Right lobe of liver (tissue), 6 donors: ENCODE data around the gene IER3. TPM values are rescaled to one million over a fixed set of nuclear protein-coding genes. Genes with fewer than 3 reads are reported as not detected.

Experiments
- ATAC-seq, 4 donors: fragments of 200-7000 bp; cut with Tn5 transposase; one replicate each; pipeline ENCODE4 v1.9.1; 2020; ENCODE audit warnings: mild to moderate bottlenecking in 4 of 4, moderate library complexity in 4 of 4
- DNase-seq, 3 donors: peaks; one replicate each; pipeline ENCODE4 v3.0.0-alpha.2; 2020
- H3K27ac ChIP-seq, 3 donors: fragments of 200-600 bp; one replicate each; pipeline ENCODE4 v1.8.0; 2022
- H3K27me3 ChIP-seq, 2 donors: fragments of 200-600 bp; one replicate each; pipeline ENCODE4 v1.8.0; 2022
- H3K36me3 ChIP-seq, 4 donors: fragments of 200-600 bp; sonication (generic) in 1 of 4; one replicate each; pipeline versions ENCODE4 v1.5.1 to v1.8.0; 2017 to 2022; ENCODE audit warnings: control low read depth in 1 of 4
- H3K4me1 ChIP-seq, 4 donors: fragments of 200-600 bp; sonication (generic) in 1 of 4; one replicate each; pipeline versions ENCODE4 v1.5.1 to v1.8.0; 2017 to 2022; ENCODE audit warnings: control low read depth in 1 of 4
- H3K4me3 ChIP-seq, 3 donors: fragments of 200-600 bp; one replicate each; pipeline ENCODE4 v1.8.0; 2022
- H3K9me3 ChIP-seq, 4 donors: fragments of 200-600 bp; sonication (generic) in 1 of 4; one replicate each; pipeline versions ENCODE4 v1.5.1 to v1.8.0; 2017 to 2022; ENCODE audit warnings: control low read depth in 1 of 4
- POLR2A ChIP-seq: fragments of 450-650 bp; IDR thresholded peaks from one replicate; pipeline ENCODE4 v1.6.1; 2017; ENCODE audit warnings: antibody characterized with exemption, mild to moderate bottlenecking
- WGBS: methylation state at CpG from one replicate; pipeline ENCODE4 v1.1.6; 2018; ENCODE audit warnings: low coverage, low lambda C conversion rate; ENCODE audit not compliant: insufficient coverage; ENCODE audit errors: missing lambda C conversion rate; 5-methylcytosine and 5-hydroxymethylcytosine counted together
- intact Hi-C, 2 donors: fragments of 100-400 bp; cut with DNase I; formaldehyde crosslinking; loops; one replicate each; pipeline versions ENCODE4 v1.11.2 to v1.14.1; 2022
- total RNA-seq, 6 experiments: library from RNA; depleted of rRNA in 2 of 6; stranded (reverse); fragments of >200 nt in 2 of 6; fragmentation: NEBNext Ultra II Directional in 3 of 6; extraction: Animal tissue kit (Norgen Biotek cat#: 25700) in 3 of 6; gene quantifications; one replicate each; pipeline versions ENCODE4 v1.1.0 to v1.2.4, GENCODE V29; 2016 to 2023
- TF ChIP-seq, protein P1 (sequence below), 4 donors: fragments of 200-600 bp in 3 of 4; fragments of 450-650 bp in 1 of 4; IDR thresholded peaks; one replicate each; pipeline versions ENCODE4 v1.5.1 to v1.8.0; 2016 to 2022; ENCODE audit warnings: antibody characterized with exemption in 4 of 4, mild to moderate bottlenecking in 2 of 4
- donor health status: DM: no; HTN: yes; CAD: no.
- donor health status: DM: no; HTN: no; CAD: no.
- donor health status: DM: no; HTN: no; CAD: no.
- donor health status: DM: no; HTN: yes; CAD: no.
- donor health status: DM: no; HTN: yes; CAD: no.

The IER3 gene
- total RNA-seq, 6 experiments from 2014 or later: 2.8 to 72.3 (median 24.5) TPM

DNA sequence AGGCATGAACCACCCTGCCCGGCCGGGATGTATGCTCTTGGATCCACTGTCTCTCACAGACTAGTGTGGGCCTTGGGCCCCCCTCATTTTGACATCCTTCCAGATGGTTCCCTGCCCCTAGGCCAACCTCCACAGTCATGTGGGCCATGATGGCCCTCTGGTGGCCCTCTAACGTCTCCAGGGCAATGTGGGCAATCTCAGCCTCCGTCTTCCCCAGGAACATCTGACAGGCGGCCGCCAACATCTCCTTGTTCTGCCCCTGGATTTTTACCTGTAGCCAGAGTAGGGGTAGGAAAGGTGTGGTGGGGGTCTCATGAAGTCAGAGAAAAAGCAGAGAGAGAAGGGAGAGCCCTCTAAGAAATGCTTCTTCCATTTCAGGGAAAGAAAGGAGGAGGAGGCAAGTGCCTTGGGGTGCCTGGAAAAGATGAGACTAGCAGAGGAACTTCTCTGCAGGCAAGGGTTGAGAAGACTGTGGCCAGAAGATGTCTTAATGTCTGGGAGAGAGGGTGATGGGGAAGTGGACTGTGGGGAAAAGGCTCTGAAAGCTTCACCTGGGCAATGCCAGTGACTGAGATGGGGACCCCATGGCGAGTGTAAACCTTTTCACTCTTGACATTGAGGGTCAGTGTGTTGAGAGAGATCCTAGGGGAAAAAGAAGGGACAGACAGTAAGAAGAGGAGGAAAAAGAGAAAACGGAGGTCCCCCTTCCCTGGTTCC, 3.1 kb downstream of the IER3 start:
- 69% methylated on average over 6 of the region's 8 CpGs for WGBS
- Histone ChIP-seq H3K4me1 (peaks cover 0 to 16% (median 8%) of the 10 kb centered on the region in 4 donors), H3K27me3 (no peaks in the 10 kb centered on the region), H3K27ac (peak overlapping the region; percentile 88 to 98 (median 89)), H3K4me3 (peak overlapping the region; percentile 82 to 95 (median 93)), H3K36me3 (peaks cover 0 to 36% (median 23%) of the 10 kb centered on the region in 4 donors), H3K9me3 (no peaks in the 10 kb centered on the region)
- DNase-seq: no peak
- intact Hi-C loops: no loop called here
- ATAC-seq: no peak
- no peak for TF ChIP-seq POLR2A
- TF ChIP-seq, protein P1, sequence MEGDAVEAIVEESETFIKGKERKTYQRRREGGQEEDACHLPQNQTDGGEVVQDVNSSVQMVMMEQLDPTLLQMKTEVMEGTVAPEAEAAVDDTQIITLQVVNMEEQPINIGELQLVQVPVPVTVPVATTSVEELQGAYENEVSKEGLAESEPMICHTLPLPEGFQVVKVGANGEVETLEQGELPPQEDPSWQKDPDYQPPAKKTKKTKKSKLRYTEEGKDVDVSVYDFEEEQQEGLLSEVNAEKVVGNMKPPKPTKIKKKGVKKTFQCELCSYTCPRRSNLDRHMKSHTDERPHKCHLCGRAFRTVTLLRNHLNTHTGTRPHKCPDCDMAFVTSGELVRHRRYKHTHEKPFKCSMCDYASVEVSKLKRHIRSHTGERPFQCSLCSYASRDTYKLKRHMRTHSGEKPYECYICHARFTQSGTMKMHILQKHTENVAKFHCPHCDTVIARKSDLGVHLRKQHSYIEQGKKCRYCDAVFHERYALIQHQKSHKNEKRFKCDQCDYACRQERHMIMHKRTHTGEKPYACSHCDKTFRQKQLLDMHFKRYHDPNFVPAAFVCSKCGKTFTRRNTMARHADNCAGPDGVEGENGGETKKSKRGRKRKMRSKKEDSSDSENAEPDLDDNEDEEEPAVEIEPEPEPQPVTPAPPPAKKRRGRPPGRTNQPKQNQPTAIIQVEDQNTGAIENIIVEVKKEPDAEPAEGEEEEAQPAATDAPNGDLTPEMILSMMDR (IDR thresholded peaks at IDR 0.05): no peak

DNA sequence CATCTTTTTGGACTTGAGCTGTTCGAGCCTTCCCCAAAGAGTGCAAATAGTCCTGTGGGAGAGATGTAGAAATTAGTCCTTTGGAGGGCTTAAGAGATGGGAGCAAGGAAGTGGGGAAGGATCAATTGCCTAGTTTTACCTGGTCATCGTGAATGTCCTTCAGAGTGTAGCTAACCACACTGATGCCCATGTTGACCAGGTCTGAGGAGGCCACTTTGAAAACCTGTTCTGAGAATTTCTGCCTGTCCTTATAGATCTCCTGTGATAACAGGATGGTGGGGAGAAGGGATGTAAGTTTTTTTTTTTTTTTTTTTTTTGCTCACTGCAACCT, 3.8 kb downstream of the IER3 start:
- intact Hi-C loops: no loop called here
- no peaks in the 10 kb centered on the region for H3K27me3 ChIP-seq
- whole genome bisulfite sequencing: 67% methylated on average over 2 of the region's 2 CpGs
- no peak overlapping the region for H3K27ac ChIP-seq
- DNase-seq (no peak), ATAC-seq (no peak)
- H3K4me1 ChIP-seq: peaks cover 0 to 16% (median 8%) of the 10 kb centered on the region in 4 donors
- TF ChIP-seq POLR2A: no peak
- TF ChIP-seq, protein P1 (IDR thresholded peaks at IDR 0.05): no peak
- H3K4me3 ChIP-seq: no peak overlapping the region
- peaks cover 0 to 43% (median 25%) of the 10 kb centered on the region in 4 donors for H3K36me3 ChIP-seq
- no peaks in the 10 kb centered on the region for H3K9me3 ChIP-seq

DNA sequence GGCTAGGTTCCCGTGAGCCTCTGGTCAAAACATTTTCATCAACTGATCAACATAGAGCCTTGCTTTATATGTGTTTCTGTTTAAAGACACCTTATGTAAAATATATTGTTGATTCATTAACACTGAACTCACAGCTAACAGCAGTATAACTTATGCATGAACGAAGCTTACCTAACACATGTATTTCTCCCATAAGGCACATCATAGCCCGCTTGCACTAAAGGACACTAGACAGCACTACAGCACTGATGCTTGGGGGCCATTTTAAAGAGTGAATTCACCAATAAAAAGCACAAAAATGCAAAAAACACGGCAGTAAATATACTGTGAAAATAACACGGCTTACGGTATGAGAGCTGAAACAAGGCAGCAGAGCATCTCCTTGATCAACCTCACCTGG, 5.8 kb downstream of the IER3 start:
- TF ChIP-seq, protein P1 (IDR thresholded peaks at IDR 0.05): no peak
- no peak for TF ChIP-seq POLR2A
- intact Hi-C loops: loop anchor here in 1 of 2 donors (10.0 kb wide), 1 partner anchor 114 kb away; the partner anchor contains the start of gene ATAT1
- no peak overlapping the region for H3K27ac ChIP-seq
- 86% methylated on average over 6 of the region's 6 CpGs for whole genome bisulfite sequencing
- no peak overlapping the region for H3K4me3 ChIP-seq
- ATAC-seq: no peak
- no peaks in the 10 kb centered on the region for H3K9me3 ChIP-seq
- H3K4me1 ChIP-seq: peaks cover 0 to 12% (median 6%) of the 10 kb centered on the region in 4 donors
- DNase-seq: no peak
- peaks cover 0 to 61% (median 29%) of the 10 kb centered on the region in 4 donors for H3K36me3 ChIP-seq
- no peaks in the 10 kb centered on the region for H3K27me3 ChIP-seq

DNA sequence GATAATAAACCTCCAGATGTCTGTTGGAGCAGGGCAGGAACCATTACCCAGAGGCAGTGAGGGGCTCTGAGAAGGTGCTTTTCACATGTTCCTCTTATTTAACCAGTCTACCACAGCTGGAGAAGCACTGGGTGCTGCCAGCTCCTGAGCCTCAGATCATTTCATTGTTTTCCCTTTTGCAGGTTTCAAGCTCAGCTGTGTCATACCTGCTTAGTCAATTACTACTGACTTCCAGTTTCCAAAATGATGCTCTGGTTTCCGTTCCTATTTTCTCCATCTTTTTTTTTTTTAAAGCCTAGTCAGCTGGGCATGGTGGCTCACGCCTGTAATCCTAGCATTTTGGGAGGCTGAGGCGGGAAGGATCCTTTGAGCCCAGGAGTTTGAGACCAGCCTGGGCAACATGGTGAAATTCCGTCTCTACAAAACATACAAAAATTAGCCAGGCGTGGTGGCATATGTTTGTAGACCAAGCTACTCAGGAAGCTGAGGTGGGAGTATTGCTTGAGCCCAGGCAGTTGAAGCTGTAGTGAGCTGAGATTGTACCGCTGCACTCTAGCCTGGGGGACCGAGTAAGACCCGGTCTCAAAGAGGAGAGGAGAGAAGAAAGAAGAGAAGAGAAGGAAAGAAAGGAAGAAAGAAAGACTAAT, 8.6 kb downstream of the IER3 start:
- Histone ChIP-seq H3K36me3 (peaks cover 5 to 66% (median 36%) of the 10 kb centered on the region in 4 donors), H3K4me1 (peaks cover 0 to 4% (median 0%) of the 10 kb centered on the region in 4 donors), H3K9me3 (no peaks in the 10 kb centered on the region), H3K27me3 (no peaks in the 10 kb centered on the region), H3K27ac (no peak overlapping the region), H3K4me3 (no peak overlapping the region)
- DNase-seq: peak in 1 of 3 donors; percentile 8
- TF ChIP-seq POLR2A: no peak
- TF ChIP-seq, protein P1 (IDR thresholded peaks at IDR 0.05): no peak
- intact Hi-C loops: loop anchor here in 1 of 2 donors (10.0 kb wide), 1 partner anchor 111 kb away; the partner anchor contains the start of gene ATAT1
- ATAC-seq: no peak
- 80% methylated on average over 6 of the region's 8 CpGs for WGBS
